HTR-8/SVneo (cell line): ENCODE measurements around the gene CDC42SE2.
A peak's percentile ranks its signal among the peaks of the same experiment; 100 is the strongest.

ENCODE experiments used
- DNase-seq: peaks from one replicate; pipeline ENCODE4 v3.0.0; 2011; ENCODE audit warnings: low spot score, mixed read lengths; ENCODE audit not compliant: insufficient read length
- FAIRE-seq: peaks from 2 replicates; lab custom pipeline; 2011; peaks lifted over from hg19 to GRCh38; lab: Jason Lieb, UNC

The CDC42SE2 gene, protein sequence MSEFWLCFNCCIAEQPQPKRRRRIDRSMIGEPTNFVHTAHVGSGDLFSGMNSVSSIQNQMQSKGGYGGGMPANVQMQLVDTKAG

GRCh38 chr5:131263648-131264450, at the start of gene CDC42SE2:
Gene CDC42SE2 (plus strand): TSS chr5:131264053. CDS start chr5:131359494, 95,441 bp downstream.
- FAIRE-seq (peak; percentile 16), DNase-seq (peak; percentile 80)

DNA sequence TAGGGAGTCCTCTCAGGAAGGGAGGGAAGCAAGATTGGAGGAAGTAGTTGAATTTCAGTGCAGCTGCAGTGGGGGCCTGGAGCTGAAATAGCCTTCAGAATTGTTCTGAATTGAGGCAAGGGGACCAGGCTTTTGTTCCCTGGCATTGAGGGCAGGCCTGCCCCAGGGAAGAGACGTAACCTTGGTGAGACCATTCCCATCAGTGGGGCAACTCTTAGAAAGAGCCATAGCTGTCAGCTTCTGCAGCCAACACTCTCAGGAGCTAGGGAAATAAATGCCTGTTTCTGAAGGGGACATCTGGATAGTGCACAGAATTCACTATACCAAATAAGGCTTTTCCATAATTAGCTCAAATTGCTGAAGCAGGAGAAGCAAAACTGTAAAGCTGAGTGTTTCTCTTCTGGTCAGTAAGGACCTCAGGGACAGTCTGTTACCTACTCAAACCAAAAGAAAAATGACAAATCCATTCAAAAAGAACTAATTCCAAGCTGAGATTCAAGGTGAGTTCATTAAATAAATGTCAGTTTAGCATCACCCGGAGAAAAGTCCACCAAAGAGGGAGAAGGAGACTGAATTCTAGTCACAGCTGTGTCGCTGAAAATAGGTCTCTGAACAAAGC, 49.1 kb upstream of the CDC42SE2 start:
- FAIRE-seq, result no peak

GRCh38 chr5:131217791-131218190, 46.1 kb upstream of the CDC42SE2 start:
- FAIRE-seq (no peak), DNase-seq (no peak)

More for the DNA sequence above, 49.1 kb upstream of the CDC42SE2 start:
- no peak for DNase-seq

DNA sequence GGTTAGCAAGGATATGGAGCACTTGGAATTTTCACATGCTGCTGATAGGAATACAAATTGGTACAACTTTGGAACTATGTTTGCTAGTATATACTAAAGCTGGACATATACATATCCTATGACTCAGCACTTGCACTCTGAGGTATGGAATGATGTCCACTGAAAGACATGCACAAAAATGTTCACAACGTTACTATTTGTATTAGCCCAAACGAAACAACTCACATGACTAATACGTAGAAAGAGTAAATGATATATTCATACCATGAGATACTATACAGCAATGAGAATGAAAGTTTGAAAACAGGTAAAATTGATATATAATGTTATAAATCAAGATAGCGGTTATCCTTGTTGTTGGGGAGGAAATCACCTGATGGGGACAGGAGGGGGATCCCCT, 45.5 kb upstream of the CDC42SE2 start:
- DNase-seq (no peak), FAIRE-seq (no peak)

DNA sequence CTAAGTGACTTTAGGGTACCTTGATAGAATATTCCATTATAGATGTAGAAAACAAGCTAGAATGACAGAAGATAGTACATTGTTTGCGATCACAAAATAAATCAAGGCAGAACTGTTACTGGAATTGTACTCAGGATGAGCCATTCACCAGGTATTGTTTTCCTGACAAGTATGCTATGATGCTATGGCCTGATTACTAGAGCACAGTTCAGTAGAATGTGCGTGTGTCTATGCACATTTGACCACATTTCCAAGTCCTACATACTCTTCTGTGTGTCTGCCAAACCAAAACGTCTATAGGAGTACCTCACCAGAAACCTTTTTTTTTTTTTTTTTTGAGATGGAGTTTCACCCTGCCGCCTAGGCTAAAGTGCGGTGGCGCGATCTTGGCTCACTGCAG, 43.3 kb upstream of the CDC42SE2 start:
- DNase-seq, result no peak
- no peak for FAIRE-seq

GRCh38 chr5:131221008-131221703, 42.7 kb upstream of the CDC42SE2 start:
- no peak for DNase-seq
- no peak for FAIRE-seq

- FAIRE-seq (no peak), DNase-seq (no peak)
These were observed 42.0 kb upstream of the CDC42SE2 start for GRCh38 chr5:131221888-131222287.

DNA sequence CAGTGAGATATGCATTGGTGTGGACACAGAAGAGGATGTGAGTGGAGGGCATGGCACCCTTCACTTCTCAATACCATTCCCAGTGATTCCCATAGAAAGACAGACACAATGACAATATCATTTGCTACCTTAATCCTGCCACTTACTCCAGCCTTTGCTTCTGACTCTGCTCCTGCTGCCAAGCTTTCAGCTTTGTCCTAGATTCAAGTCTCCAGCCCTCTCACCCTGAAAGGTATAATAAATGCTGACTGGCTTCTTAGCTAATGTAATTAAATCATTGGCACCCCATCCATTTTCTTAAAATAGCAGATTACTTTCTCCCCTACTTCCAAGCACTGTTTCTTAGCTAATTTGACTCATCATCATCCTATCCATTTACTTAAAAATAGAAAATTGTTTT, 41.1 kb upstream of the CDC42SE2 start:
- DNase-seq, result no peak
- no peak for FAIRE-seq

- no peak for FAIRE-seq
- no peak for DNase-seq
These were observed 40.0 kb upstream of the CDC42SE2 start for GRCh38 chr5:131223751-131224386.

- no peak for FAIRE-seq
- no peak for DNase-seq
These were observed 39.3 kb upstream of the CDC42SE2 start for GRCh38 chr5:131224387-131225201.

GRCh38 chr5:131225282-131225974, 38.4 kb upstream of the CDC42SE2 start:
- FAIRE-seq (no peak), DNase-seq (no peak)

DNA sequence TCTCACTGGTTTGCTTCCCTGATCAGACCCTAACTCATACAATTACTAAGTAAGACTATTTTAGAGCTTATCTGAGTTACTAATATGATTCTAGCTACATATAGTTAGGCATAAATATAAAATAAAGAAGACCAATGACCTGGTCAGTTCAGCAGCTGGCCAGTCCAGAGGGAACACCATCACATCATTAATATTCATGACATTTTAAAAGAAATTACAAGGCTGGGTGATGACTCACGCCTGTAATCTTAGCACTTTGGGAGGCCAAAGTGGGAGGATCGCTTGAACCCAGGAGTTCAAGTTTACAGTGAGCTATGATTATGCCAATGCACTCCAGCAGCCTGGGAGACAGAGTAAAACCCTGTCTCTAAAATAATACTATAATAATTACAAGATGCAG, 37.0 kb upstream of the CDC42SE2 start:
- DNase-seq (no peak), FAIRE-seq (no peak)

GRCh38 chr5:131228646-131229045, 35.2 kb upstream of the CDC42SE2 start:
- FAIRE-seq (no peak), DNase-seq (no peak)

DNA sequence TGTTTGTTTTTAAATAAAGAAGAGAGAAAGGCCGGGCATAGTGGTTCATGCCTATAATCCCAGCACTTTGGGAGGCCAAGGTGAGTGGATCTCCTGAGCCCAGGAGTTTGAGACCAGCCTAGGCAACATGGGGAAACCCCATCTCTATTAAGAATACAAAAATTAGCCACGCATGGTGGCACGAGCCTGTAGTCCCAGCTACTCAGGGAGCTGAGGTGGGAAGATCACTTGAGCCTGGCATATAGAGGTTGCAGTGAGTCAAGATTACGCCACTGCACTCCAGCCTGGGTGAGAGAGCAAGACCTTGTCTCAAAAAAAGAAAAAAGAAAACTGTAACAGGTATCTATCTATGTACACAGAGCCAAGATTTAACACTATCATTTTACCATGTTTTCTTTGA, 34.2 kb upstream of the CDC42SE2 start:
- no peak for FAIRE-seq

DNA sequence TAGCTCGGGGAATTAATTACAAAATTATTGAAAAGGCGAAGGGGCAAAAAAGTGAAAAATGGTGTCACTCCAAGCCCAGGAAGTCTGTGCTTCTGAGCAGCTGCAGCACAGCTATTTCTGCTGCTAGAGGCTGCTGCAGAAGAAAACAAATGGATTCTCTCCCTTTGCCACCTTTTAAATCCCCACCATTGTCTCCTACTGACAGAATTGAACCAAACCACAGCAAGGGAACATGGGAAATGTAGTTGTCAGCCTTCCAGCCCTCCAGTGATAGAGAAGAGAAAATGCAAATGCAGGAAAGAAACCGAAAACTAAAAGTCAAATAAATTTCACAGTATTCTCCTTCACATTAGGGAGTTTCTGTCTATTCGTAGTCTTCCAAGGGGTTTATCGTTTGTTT, 33.4 kb upstream of the CDC42SE2 start:
- DNase-seq (no peak), FAIRE-seq (no peak)

More for the DNA sequence above, 34.2 kb upstream of the CDC42SE2 start:
- no peak for DNase-seq

GRCh38 chr5:131239686-131240085, 24.2 kb upstream of the CDC42SE2 start:
- FAIRE-seq, result no peak
- DNase-seq, result no peak

DNA sequence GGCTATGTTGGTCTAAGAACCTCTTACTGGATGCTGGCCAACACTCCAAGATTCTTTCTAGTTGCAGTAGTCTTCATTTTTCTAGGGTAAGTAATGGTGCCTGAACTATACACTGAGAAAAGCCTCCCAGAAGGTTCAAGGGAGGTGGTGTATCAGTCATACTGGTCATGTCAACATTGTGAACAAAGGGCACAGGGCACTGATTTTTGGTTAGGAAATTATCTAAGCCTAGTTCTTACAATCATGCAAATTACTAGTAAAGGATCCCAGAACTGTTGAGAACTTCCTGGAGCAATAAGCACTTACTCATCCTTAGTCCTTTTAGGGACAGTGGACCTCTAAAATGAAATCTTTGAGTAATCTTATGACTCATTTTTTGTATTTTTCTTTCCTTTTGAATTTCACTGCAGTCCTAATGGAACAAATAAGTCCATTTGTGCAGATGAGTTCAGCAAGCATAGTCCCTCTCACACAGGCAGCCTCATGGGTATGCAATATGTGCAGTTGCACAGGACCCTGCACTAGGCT, 21.1 kb upstream of the CDC42SE2 start:
- FAIRE-seq, result no peak
- no peak for DNase-seq

- DNase-seq (no peak), FAIRE-seq (no peak)
These were observed 18.5 kb upstream of the CDC42SE2 start for GRCh38 chr5:131245312-131245711.

DNA sequence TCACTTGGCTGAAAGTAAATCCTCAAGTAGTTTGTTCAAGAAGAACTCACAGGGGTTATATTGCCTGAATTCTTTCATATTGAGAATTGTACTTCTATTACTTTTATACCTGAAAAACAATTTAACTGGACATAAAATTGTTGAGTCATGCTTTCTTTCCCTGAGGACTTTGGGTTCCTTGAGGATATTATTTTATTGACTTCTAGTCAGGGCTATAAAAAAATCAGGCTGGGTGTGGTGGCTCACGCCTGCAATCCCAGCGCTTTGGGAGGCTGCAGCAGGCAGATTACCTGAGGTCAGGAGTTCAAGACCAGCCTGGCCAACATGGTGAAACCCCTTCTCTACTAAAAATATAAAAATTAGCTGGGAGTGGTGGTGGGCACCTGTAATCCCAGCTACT, 17.9 kb upstream of the CDC42SE2 start:
- FAIRE-seq, result no peak

More for the DNA sequence above, 17.9 kb upstream of the CDC42SE2 start:
- DNase-seq, result no peak
